ENCODE results near the gene FGFR4.

DNA sequence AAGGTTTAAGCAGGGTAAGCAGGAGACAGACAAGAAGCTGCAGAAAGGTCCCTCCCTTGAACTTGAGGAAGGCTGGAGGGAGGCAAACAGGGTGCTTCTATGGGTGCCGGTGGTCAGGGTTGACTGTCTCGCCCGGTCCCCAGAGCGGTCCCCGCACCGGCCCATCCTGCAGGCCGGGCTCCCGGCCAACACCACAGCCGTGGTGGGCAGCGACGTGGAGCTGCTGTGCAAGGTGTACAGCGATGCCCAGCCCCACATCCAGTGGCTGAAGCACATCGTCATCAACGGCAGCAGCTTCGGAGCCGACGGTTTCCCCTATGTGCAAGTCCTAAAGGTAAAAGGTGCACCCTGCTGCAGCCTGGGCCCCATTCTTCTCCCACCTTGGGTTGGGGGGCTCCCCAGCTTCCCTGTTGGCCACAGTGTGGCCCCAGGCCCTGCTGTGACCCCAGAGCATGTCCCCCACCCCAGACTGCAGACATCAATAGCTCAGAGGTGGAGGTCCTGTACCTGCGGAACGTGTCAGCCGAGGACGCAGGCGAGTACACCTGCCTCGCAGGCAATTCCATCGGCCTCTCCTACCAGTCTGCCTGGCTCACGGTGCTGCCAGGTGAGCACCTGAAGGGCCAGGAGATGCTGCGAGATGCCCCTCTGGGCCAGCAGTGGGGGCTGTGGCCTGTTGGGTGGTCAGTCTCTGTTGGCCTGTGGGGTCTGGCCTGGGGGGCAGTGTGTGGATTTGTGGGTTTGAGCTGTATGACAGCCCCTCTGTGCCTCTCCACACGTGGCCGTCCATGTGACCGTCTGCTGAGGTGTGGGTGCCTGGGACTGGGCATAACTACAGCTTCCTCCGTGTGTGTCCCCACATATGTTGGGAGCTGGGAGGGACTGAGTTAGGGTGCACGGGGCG is 5.7 kb downstream of the FGFR4 start:
- TF ChIP-seq, protein P1, sequence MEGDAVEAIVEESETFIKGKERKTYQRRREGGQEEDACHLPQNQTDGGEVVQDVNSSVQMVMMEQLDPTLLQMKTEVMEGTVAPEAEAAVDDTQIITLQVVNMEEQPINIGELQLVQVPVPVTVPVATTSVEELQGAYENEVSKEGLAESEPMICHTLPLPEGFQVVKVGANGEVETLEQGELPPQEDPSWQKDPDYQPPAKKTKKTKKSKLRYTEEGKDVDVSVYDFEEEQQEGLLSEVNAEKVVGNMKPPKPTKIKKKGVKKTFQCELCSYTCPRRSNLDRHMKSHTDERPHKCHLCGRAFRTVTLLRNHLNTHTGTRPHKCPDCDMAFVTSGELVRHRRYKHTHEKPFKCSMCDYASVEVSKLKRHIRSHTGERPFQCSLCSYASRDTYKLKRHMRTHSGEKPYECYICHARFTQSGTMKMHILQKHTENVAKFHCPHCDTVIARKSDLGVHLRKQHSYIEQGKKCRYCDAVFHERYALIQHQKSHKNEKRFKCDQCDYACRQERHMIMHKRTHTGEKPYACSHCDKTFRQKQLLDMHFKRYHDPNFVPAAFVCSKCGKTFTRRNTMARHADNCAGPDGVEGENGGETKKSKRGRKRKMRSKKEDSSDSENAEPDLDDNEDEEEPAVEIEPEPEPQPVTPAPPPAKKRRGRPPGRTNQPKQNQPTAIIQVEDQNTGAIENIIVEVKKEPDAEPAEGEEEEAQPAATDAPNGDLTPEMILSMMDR (IDR thresholded peaks at IDR 0.05; ENCODE audit: borderline replicate concordance, extremely low read depth, low read length, poor library complexity, severe bottlenecking) = no peak
- TF ChIP-seq EZH2 (IDR thresholded peaks at IDR 0.05; ENCODE audit: borderline replicate concordance, low read depth, low read length, severe bottlenecking) = no peak
